ENCODE data around the gene AKNAD1. TPM values are rescaled to one million over a fixed set of nuclear protein-coding genes. Genes with fewer than 3 reads are reported as not detected.
A peak's percentile ranks its signal among the peaks of the same experiment; 100 is the strongest.

The AKNAD1 gene
- total and polyA plus RNA-seq, 2 of the 8 experiments (the other 6 are each of a cell fraction or from before 2014, with no cell fraction given), result not detected

- H3K9ac ChIP-seq (replicated peaks in 1 of 4; ENCODE audit: extremely low read depth in 1 of 4, low read depth in 3 of 4, low read length in 3 of 4), result no peak overlapping the region; a peak in 1 of 7 replicates
- H3K4me3 ChIP-seq (ENCODE audit: extremely low read depth in 1 of 4, insufficient read depth in 2 of 4, low read depth in 3 of 4, low read length in 4 of 4), result peak overlapping the region; percentile 68 to 93 (median 76); a peak in 7 of 8 replicates
- no peak overlapping the region for H4K5ac ChIP-seq (ENCODE audit: insufficient read length, low read depth, low read length)
- H3K36me3 ChIP-seq (ENCODE audit: control insufficient read depth in 2 of 4, insufficient read depth in 4 of 4, low read length in 3 of 4), result no peaks in the 10 kb centered on the region
- no peaks in the 10 kb centered on the region for H3K9me3 ChIP-seq (ENCODE audit: insufficient read depth in 2 of 2, low read depth in 1 of 2, low read length in 1 of 2)
- WGBS, 2 experiments (ENCODE audit: extremely low coverage in 1 of 2, insufficient coverage in 1 of 2, insufficient read length in 1 of 2, insufficient replicate concordance in 2 of 2, low coverage in 1 of 2, low lambda C conversion rate in 2 of 2, missing lambda C conversion rate in 1 of 2), result 63% methylated on average over 4 of the region's 4 CpGs; no CpG with 5 or more reads in 1 of the 2 experiments
- no peak overlapping the region for H3K18ac ChIP-seq (ENCODE audit: extremely low read depth, low read length)
- CTCF ChIA-PET (ENCODE audit: partially characterized antibody), result interaction anchor here (2.9 kb wide), 1 partner anchor 20 kb away, joined by 6 read pairs; no protein-coding TSS in a partner anchor
- no peaks in the 10 kb centered on the region for H4K20me1 ChIP-seq (replicated peaks in 1 of 2; ENCODE audit: control insufficient read depth in 1 of 2, insufficient read depth in 2 of 2, low read length in 2 of 2)
- H2AK5ac ChIP-seq (ENCODE audit: low read depth, low read length), result no peak overlapping the region
- no peak overlapping the region for H3K4ac ChIP-seq (replicated peaks; ENCODE audit: insufficient read length, low read depth, low read length)
- DNase-seq (ENCODE audit: low read depth in 1 of 2, low spot score in 2 of 2) (no peak), FAIRE-seq (no peak)
- no peaks in the 10 kb centered on the region for H3K4me1 ChIP-seq (replicated peaks in 1 of 4; ENCODE audit: control insufficient read depth in 3 of 4, insufficient read depth in 4 of 4, low read length in 3 of 4)
- no peaks in the 10 kb centered on the region for H3K79me1 ChIP-seq (ENCODE audit: low read depth, low read length)
- no peak overlapping the region for H4K91ac ChIP-seq (replicated peaks; ENCODE audit: insufficient read length, low read length)
- POLR2A ChIA-PET (ENCODE audit: partially characterized antibody), result no interaction called here
- no peak overlapping the region for H2BK12ac ChIP-seq (ENCODE audit: low read depth, low read length)
- peaks cover 2% of the 10 kb centered on the region for H3K23me2 ChIP-seq (ENCODE audit: low read depth, low read length)
- no peak overlapping the region for H3K27ac ChIP-seq (ENCODE audit: low read depth, low read length)
- no peak overlapping the region for H3K23ac ChIP-seq (ENCODE audit: insufficient read length)
- peaks cover 0 to 22% of the 10 kb centered on the region in 2 experiments; a peak in 1 of 4 replicates for H3K79me2 ChIP-seq (ENCODE audit: control insufficient read depth in 1 of 2, insufficient read depth in 2 of 2, low read length in 2 of 2)
- no peak overlapping the region for H2AFZ ChIP-seq (ENCODE audit: low read length)
- no peak overlapping the region for H2BK5ac ChIP-seq (ENCODE audit: low read depth, low read length)
- H4K8ac ChIP-seq (ENCODE audit: extremely low read depth, insufficient read depth, low read length), result no peak overlapping the region
- H3K14ac ChIP-seq (ENCODE audit: insufficient read length), result no peak overlapping the region
- H2BK20ac ChIP-seq (ENCODE audit: low read length), result no peak overlapping the region
- no peak overlapping the region for H3K56ac ChIP-seq (replicated peaks; ENCODE audit: insufficient read length, low read depth, low read length)
- H3K27me3 ChIP-seq (replicated peaks in 1 of 4; ENCODE audit: control insufficient read depth in 3 of 4, extremely low read depth in 1 of 4, insufficient read depth in 3 of 4, low read length in 3 of 4), result peaks cover 0 to 3% (median 0%) of the 10 kb centered on the region in 4 experiments; a peak in 1 of 7 replicates
- H2BK120ac ChIP-seq (replicated peaks; ENCODE audit: low read depth, low read length), result no peak overlapping the region
- peak overlapping the region; percentile 74 to 75 for H3K4me2 ChIP-seq (ENCODE audit: insufficient read depth in 1 of 2, low read depth in 2 of 2, low read length in 2 of 2)
- H2BK15ac ChIP-seq (ENCODE audit: low read length), result no peak overlapping the region
- TF ChIP-seq EP300 (IDR thresholded peaks at IDR 0.05; ENCODE audit: borderline replicate concordance in 1 of 2, low read depth in 2 of 2, low read length in 2 of 2) (no peak), SIX5 (IDR thresholded peaks at IDR 0.05; ENCODE audit: low read depth, low read length) (no peak), JUN (IDR thresholded peaks at IDR 0.05; ENCODE audit: low read depth, low read length) (no peak), SP2 (IDR thresholded peaks at IDR 0.05; ENCODE audit: low read length) (no peak), JUND (IDR thresholded peaks at IDR 0.05; ENCODE audit: low read length) (no peak), TBP (IDR thresholded peaks at IDR 0.05; ENCODE audit: low read depth, low read length) (no peak), SP1 (IDR thresholded peaks at IDR 0.05; ENCODE audit: low read depth, low read length) (no peak), RBBP5 (IDR thresholded peaks at IDR 0.05; ENCODE audit: borderline replicate concordance, low read depth, low read length) (no peak), SAP30 (IDR thresholded peaks at IDR 0.05; ENCODE audit: insufficient read depth, insufficient replicate concordance, low read length) (no peak), ATF2 (IDR thresholded peaks at IDR 0.05; ENCODE audit: low read length) (no peak), YY1 (IDR thresholded peaks at IDR 0.05; ENCODE audit: low read depth, low read length) (no peak), POLR2AphosphoS5 (IDR thresholded peaks at IDR 0.05; ENCODE audit: low read depth, low read length) (no peak)
Observed at GRCh38 chr1:108878160-108878469, 21.2 kb upstream of the AKNAD1 start.
